SK-N-SH (cell line): ENCODE data around the gene LGR4. TPM values are rescaled to one million over a fixed set of nuclear protein-coding genes. Genes with fewer than 3 reads are reported as not detected.

Experiments
- CTCF ChIA-PET: fragments of 300-600, 350-600 bp; formaldehyde crosslinking; extraction: SDS; loops from one replicate; lab custom pipeline; 2021; lab: Yijun Ruan, JAX
- POLR2A ChIA-PET: fragments of 350-600 bp; sonication (Branson Sonifier 250); formaldehyde crosslinking; extraction: SDS; loops from one replicate; lab custom pipeline; 2020; ENCODE audit warnings: antibody characterized with exemption, inconsistent platforms; lab: Yijun Ruan, JAX
- DNase-seq: peaks from one replicate; pipeline ENCODE4 v3.0.0; 2012
- H2AFZ ChIP-seq: fragments of 200-600 bp; sonication (generic); 2 replicates; pipeline ENCODE4 v1.8.1; 2016; ENCODE audit warnings: antibody characterized with exemption, mild to moderate bottlenecking, low read depth
- H3F3A ChIP-seq: fragments of 200-600 bp; sonication (generic); replicated peaks from 2 replicates; pipeline ENCODE3; 2016; ENCODE audit warnings: antibody characterized with exemption, mild to moderate bottlenecking; ENCODE audit not compliant: insufficient read depth
- H3K27ac ChIP-seq, 2 experiments: fragments of 200-500 bp in 1 of 2; fragments of 200-600 bp in 1 of 2; sonication (Bioruptor generic) in 1 of 2; sonication (generic), shearing (Covaris generic) in 1 of 2; 2 replicates each; pipeline versions ENCODE4 v1.5.1 to v1.6.1; 2014 to 2016; ENCODE audit warnings: low read depth in 2 of 2, inconsistent platforms in 1 of 2, low read length in 1 of 2, mild to moderate bottlenecking in 1 of 2, mixed read lengths in 1 of 2
- H3K27me3 ChIP-seq: fragments of 200-600 bp; sonication (generic), shearing (Covaris generic); 2 replicates; pipeline ENCODE4 v1.6.1; 2016; ENCODE audit warnings: mixed run types; ENCODE audit not compliant: insufficient read depth
- H3K36me3 ChIP-seq, 2 experiments: fragments of 200-500 bp in 1 of 2; fragments of 200-600 bp in 1 of 2; sonication (Bioruptor generic) in 1 of 2; sonication (generic) in 1 of 2; replicated peaks in 1 of 2; 2 replicates each; pipeline versions ENCODE3 to v1.5.1; 2014 to 2016; ENCODE audit warnings: low read length in 1 of 2, mild to moderate bottlenecking in 1 of 2; ENCODE audit not compliant: insufficient read depth in 2 of 2, control insufficient read depth in 1 of 2
- H3K4me1 ChIP-seq, 2 experiments: fragments of 200-500 bp in 1 of 2; fragments of 200-600 bp in 1 of 2; sonication (Bioruptor generic) in 1 of 2; sonication (generic), shearing (Covaris generic) in 1 of 2; 2 replicates each; pipeline versions ENCODE4 v1.5.1 to v1.6.1; 2014 to 2016; ENCODE audit warnings: low read depth in 1 of 2, low read length in 1 of 2, mixed run types in 1 of 2; ENCODE audit not compliant: insufficient read depth in 2 of 2, control insufficient read depth in 1 of 2
- H3K4me2 ChIP-seq: fragments of 200-600 bp; sonication (generic), shearing (Covaris generic); 2 replicates; pipeline ENCODE4 v1.6.1; 2017; ENCODE audit warnings: mixed run types
- H3K4me3 ChIP-seq, 2 experiments: fragments of 200-500 bp in 1 of 2; fragments of 200-600 bp in 1 of 2; sonication (Bioruptor generic) in 1 of 2; sonication (generic), shearing (Covaris generic) in 1 of 2; 2 replicates each; pipeline versions ENCODE4 v1.5.1 to v1.8.1; 2014 to 2016; ENCODE audit warnings: low read depth in 2 of 2, inconsistent platforms in 1 of 2, low read length in 1 of 2, mild to moderate bottlenecking in 1 of 2, mixed read lengths in 1 of 2, moderate library complexity in 1 of 2
- H3K79me2 ChIP-seq: fragments of 200-600 bp; sonication (generic); 2 replicates; pipeline ENCODE4 v1.8.1; 2017; ENCODE audit warnings: mild to moderate bottlenecking; ENCODE audit not compliant: insufficient read depth
- H3K9ac ChIP-seq: fragments of 200-600 bp; sonication (generic); 2 replicates; pipeline ENCODE4 v1.6.1; 2017; ENCODE audit warnings: mixed run types
- H3K9me2 ChIP-seq: fragments of 200-600 bp; sonication (generic); 2 replicates; pipeline ENCODE4 v1.6.1; 2017; ENCODE audit warnings: mixed run types
- H3K9me3 ChIP-seq: fragments of 200-600 bp; sonication (generic); 2 replicates; pipeline ENCODE4 v1.6.1; 2017; ENCODE audit warnings: mixed run types, mild to moderate bottlenecking, moderate library complexity
- H4K20me1 ChIP-seq: fragments of 200-600 bp; sonication (generic); 2 replicates; pipeline ENCODE4 v1.6.1; 2017; ENCODE audit warnings: mild to moderate bottlenecking, mixed run types; ENCODE audit not compliant: insufficient read depth
- CHD2 ChIP-seq: fragments of 150-350 bp; IDR thresholded peaks from 2 replicates; pipeline ENCODE4 v1.6.1; 2018; ENCODE audit warnings: low read length; ENCODE audit not compliant: partially characterized antibody
- EP300 ChIP-seq, 2 experiments: IDR thresholded peaks; 2 replicates each; pipeline versions ENCODE4 v1.4.0 to v1.6.1; 2012; ENCODE audit warnings: borderline replicate concordance in 1 of 2, low read depth in 1 of 2, low read length in 1 of 2
- EZH2phosphoT487 ChIP-seq: fragments of 200-600 bp; sonication (generic); IDR thresholded peaks from 2 replicates; pipeline ENCODE4 v1.6.1; 2017; ENCODE audit warnings: low read depth, mixed run types, mild to moderate bottlenecking, antibody characterized with exemption, moderate library complexity, borderline replicate concordance
- FOXM1 ChIP-seq: IDR thresholded peaks from 2 replicates; pipeline ENCODE4 v1.4.0; 2012; ENCODE audit warnings: low read depth, mild to moderate bottlenecking
- GATA2 ChIP-seq: sonication (generic); formaldehyde crosslinking; IDR thresholded peaks from 2 replicates; pipeline ENCODE4 v1.5.0; 2020; ENCODE audit warnings: mild to moderate bottlenecking, missing genetic modification reagents
- MEF2A ChIP-seq: IDR thresholded peaks from 2 replicates; pipeline ENCODE4 v1.4.0; 2012; ENCODE audit warnings: low read depth, borderline replicate concordance
- NFIC ChIP-seq: IDR thresholded peaks from 2 replicates; pipeline ENCODE4 v1.4.0; 2012; ENCODE audit warnings: borderline replicate concordance
- POLR2AphosphoS5 ChIP-seq: IDR thresholded peaks from 2 replicates; pipeline ENCODE4 v1.6.1; 2012; ENCODE audit warnings: low read depth, low read length
- RAD21 ChIP-seq: IDR thresholded peaks from 2 replicates; pipeline ENCODE4 v1.6.1; 2012; ENCODE audit warnings: mild to moderate bottlenecking, low read length
- RCOR1 ChIP-seq: fragments of 150-350 bp; IDR thresholded peaks from 2 replicates; pipeline ENCODE4 v1.6.1; 2017; ENCODE audit warnings: antibody characterized with exemption, low read length
- RXRA ChIP-seq: IDR thresholded peaks from 2 replicates; pipeline ENCODE4 v1.4.0; 2012; ENCODE audit warnings: low read depth, mild to moderate bottlenecking, borderline replicate concordance
- SIN3A ChIP-seq: IDR thresholded peaks from 2 replicates; pipeline ENCODE4 v1.6.1; 2012; ENCODE audit warnings: low read depth, mild to moderate bottlenecking, low read length, moderate library complexity, borderline replicate concordance
- TCF12 ChIP-seq: IDR thresholded peaks from 2 replicates; pipeline ENCODE4 v1.4.0; 2012
- TEAD4 ChIP-seq: IDR thresholded peaks from 2 replicates; pipeline ENCODE4 v1.4.0; 2012; ENCODE audit warnings: mild to moderate bottlenecking, borderline replicate concordance; ENCODE audit not compliant: insufficient read depth
- YY1 ChIP-seq: IDR thresholded peaks from 2 replicates; pipeline ENCODE4 v1.4.0; 2012; ENCODE audit warnings: low read depth, mild to moderate bottlenecking
- WGBS: methylation state at CpG from one replicate; pipeline ENCODE4 v1.1.6; 2017; ENCODE audit warnings: low lambda C conversion rate; 5-methylcytosine and 5-hydroxymethylcytosine counted together
- polyA plus RNA-seq, 3 experiments: library from polyadenylated mRNA; depleted of rRNA; stranded (reverse); fragments of >200 nt; gene quantifications; 2 replicates each; pipeline ENCODE4 v1.2.3, GENCODE V29; 2012
- TF ChIP-seq, protein P1 (sequence below): IDR thresholded peaks from 2 replicates; pipeline ENCODE4 v1.4.0; 2012; ENCODE audit warnings: low read depth
- TF ChIP-seq, protein P2 (sequence below): IDR thresholded peaks from 2 replicates; pipeline ENCODE4; 2012
- TF ChIP-seq, protein P3 (sequence below): IDR thresholded peaks from 2 replicates; pipeline ENCODE4 v1.4.0; 2012; ENCODE audit warnings: low read depth, borderline replicate concordance
- TF ChIP-seq, protein P4 (sequence below): IDR thresholded peaks from 2 replicates; pipeline ENCODE4 v1.4.0; 2012; ENCODE audit warnings: low read depth, borderline replicate concordance

Gene LGR4
- polyA plus RNA-seq, 1 of the 3 experiments (the other 2 are of a cell fraction), result 2.6 TPM

DNA sequence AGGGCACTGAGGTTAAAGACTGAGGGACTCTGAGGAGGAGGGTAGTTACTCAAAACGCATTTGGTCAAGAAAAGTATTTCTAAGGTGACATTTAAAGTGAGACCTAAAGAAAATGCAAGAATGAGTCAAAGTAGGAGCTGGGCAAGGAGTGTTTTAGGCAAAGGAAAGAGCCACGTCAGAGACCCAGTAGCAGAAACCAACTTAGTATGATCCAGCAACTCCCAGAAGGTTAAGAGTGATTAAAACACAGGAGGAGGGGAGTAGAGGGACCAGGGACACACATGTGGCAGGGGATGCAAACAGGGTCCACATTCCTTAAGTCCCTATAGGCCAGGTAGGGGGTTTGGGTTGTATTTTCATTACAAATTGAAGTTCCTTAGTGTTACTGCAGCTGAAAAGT, 85.2 kb downstream of the LGR4 start:
- Histone ChIP-seq H3K27ac (no peak overlapping the region), H3K9ac (no peak overlapping the region), H3F3A (peaks cover 8% of the 10 kb centered on the region), H3K9me3 (no peaks in the 10 kb centered on the region), H3K36me3 (peaks cover 4 to 13% of the 10 kb centered on the region in 2 experiments), H3K4me2 (no peak overlapping the region), H4K20me1 (no peaks in the 10 kb centered on the region), H2AFZ (no peak overlapping the region), H3K9me2 (no peaks in the 10 kb centered on the region), H3K79me2 (no peaks in the 10 kb centered on the region), H3K4me3 (no peak overlapping the region), H3K27me3 (no peaks in the 10 kb centered on the region), H3K4me1 (peaks cover 4 to 36% of the 10 kb centered on the region in 2 experiments)
- POLR2A ChIA-PET, result no interaction called here
- CTCF ChIA-PET, result interaction anchor here (1.1 kb wide), 1 partner anchor 15 kb away, joined by 3 read pairs; no protein-coding TSS in a partner anchor
- TF ChIP-seq RCOR1 (no peak), FOXM1 (no peak), GATA2 (CRISPR knock-in tag) (no peak), RXRA (no peak), EP300 (IDR thresholded peaks at IDR 0.05; ENCODE audit: borderline replicate concordance in 1 of 2, low read depth in 1 of 2, low read length in 1 of 2) (no peak), EZH2phosphoT487 (no peak), MEF2A (no peak), NFIC (no peak)
- TF ChIP-seq, protein P1, sequence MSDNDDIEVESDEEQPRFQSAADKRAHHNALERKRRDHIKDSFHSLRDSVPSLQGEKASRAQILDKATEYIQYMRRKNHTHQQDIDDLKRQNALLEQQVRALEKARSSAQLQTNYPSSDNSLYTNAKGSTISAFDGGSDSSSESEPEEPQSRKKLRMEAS, result no peak
- TF ChIP-seq, protein P2, sequence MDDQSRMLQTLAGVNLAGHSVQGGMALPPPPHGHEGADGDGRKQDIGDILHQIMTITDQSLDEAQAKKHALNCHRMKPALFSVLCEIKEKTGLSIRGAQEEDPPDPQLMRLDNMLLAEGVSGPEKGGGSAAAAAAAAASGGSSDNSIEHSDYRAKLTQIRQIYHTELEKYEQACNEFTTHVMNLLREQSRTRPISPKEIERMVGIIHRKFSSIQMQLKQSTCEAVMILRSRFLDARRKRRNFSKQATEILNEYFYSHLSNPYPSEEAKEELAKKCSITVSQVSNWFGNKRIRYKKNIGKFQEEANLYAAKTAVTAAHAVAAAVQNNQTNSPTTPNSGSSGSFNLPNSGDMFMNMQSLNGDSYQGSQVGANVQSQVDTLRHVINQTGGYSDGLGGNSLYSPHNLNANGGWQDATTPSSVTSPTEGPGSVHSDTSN, result no peak
- TF ChIP-seq, protein P3, sequence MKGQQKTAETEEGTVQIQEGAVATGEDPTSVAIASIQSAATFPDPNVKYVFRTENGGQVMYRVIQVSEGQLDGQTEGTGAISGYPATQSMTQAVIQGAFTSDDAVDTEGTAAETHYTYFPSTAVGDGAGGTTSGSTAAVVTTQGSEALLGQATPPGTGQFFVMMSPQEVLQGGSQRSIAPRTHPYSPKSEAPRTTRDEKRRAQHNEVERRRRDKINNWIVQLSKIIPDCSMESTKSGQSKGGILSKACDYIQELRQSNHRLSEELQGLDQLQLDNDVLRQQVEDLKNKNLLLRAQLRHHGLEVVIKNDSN, result no peak
- DNase-seq, result no peak
- 40% methylated on average over 2 of the region's 2 CpGs for WGBS

DNA sequence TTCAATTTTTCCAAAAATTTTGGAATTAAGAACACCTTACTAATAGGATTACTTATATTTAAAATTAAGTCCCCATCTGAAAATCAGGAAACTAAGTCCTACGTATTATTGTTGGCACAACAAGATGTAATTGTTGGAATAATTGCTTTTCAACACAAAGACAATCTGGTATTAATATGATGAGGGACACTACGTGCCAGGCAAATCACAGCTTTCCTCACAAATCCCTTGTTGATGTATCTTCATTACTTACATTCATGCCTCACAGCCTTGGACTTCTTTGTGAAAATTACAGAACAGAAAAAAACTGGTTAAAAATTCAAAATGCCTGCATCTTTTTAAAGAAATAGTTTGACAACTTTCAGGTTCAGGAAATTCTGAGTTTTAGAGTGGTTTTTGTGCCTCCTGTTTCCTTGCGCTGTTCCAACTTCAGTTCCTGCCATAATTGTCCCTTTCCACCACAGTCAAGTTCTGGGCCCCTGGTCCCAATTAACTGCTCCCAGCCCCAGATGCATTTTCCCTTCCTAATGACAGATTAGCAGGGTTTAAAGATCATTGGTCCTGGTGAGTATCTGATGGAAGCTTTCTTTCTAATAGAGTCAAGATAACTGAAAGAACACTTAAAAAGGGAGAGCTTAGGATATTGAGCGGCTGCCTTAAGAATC, 86.3 kb downstream of the LGR4 start:
- DNase-seq, result no peak
- Histone ChIP-seq H3K27me3 (no peaks in the 10 kb centered on the region), H3K27ac (no peak overlapping the region), H3K9me2 (no peaks in the 10 kb centered on the region), H3F3A (no peaks in the 10 kb centered on the region), H4K20me1 (no peaks in the 10 kb centered on the region), H3K79me2 (no peaks in the 10 kb centered on the region), H3K9ac (no peak overlapping the region), H3K9me3 (no peaks in the 10 kb centered on the region), H3K4me3 (no peak overlapping the region), H3K4me2 (no peak overlapping the region), H2AFZ (no peak overlapping the region), H3K36me3 (peaks cover 4 to 19% of the 10 kb centered on the region in 2 experiments), H3K4me1 (peaks cover 2 to 26% of the 10 kb centered on the region in 2 experiments; a peak in 3 of 4 replicates)
- WGBS, result 98% methylated on average over 4 of the region's 4 CpGs
- ChIA-PET POLR2A (no interaction called here), CTCF (interaction anchor here (0.8 to 1.1 kb wide), 2 partner anchors 10 to 14 kb away, joined by 3 read pairs; no protein-coding TSS in a partner anchor)
- no peak for TF ChIP-seq RCOR1
- no peak for TF ChIP-seq SIN3A
- no peak for TF ChIP-seq TEAD4
- no peak for TF ChIP-seq CHD2
- no peak for TF ChIP-seq RAD21
- no peak for TF ChIP-seq YY1
- TF ChIP-seq, protein P4, sequence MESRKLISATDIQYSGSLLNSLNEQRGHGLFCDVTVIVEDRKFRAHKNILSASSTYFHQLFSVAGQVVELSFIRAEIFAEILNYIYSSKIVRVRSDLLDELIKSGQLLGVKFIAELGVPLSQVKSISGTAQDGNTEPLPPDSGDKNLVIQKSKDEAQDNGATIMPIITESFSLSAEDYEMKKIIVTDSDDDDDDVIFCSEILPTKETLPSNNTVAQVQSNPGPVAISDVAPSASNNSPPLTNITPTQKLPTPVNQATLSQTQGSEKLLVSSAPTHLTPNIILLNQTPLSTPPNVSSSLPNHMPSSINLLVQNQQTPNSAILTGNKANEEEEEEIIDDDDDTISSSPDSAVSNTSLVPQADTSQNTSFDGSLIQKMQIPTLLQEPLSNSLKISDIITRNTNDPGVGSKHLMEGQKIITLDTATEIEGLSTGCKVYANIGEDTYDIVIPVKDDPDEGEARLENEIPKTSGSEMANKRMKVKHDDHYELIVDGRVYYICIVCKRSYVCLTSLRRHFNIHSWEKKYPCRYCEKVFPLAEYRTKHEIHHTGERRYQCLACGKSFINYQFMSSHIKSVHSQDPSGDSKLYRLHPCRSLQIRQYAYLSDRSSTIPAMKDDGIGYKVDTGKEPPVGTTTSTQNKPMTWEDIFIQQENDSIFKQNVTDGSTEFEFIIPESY, result no peak
- no peak for TF ChIP-seq POLR2AphosphoS5
- TF ChIP-seq TCF12, result no peak
